ENCODE measurements around the gene ME2. TPM values are rescaled to one million over a fixed set of nuclear protein-coding genes. Genes with fewer than 3 reads are reported as not detected.
"Not testable (repeated sequence)": the region's sequence is repeated elsewhere in the genome, so short reads cannot be mapped to it uniquely, and the experiment has no call there.

Gene ME2
- total RNA-seq, 1 experiment from 2014 or later, result 62.4 TPM

- Histone ChIP-seq H3K9me3 (replicated peaks) (no peaks in the 10 kb centered on the region), H3K4me3 (no peak overlapping the region), H3K27ac (no peak overlapping the region), H3K27me3 (no peaks in the 10 kb centered on the region), H3K36me3 (no peaks in the 10 kb centered on the region), H3K4me1 (no peaks in the 10 kb centered on the region)
- DNase-seq, result no peak
Observed at GRCh38 chr18:50850307-50851065, 28.4 kb upstream of the ME2 start.

- no peaks in the 10 kb centered on the region for H3K4me1 ChIP-seq
- DNase-seq, result no peak
- no peaks in the 10 kb centered on the region for H3K36me3 ChIP-seq
- no peak overlapping the region for H3K4me3 ChIP-seq
- H3K9me3 ChIP-seq (replicated peaks), result no peaks in the 10 kb centered on the region
- no peaks in the 10 kb centered on the region for H3K27me3 ChIP-seq
- H3K27ac ChIP-seq, result no peak overlapping the region
Observed at GRCh38 chr18:50853863-50854271, 25.1 kb upstream of the ME2 start.

- H3K27me3 ChIP-seq, result no peaks in the 10 kb centered on the region
- H3K9me3 ChIP-seq (replicated peaks), result no peaks in the 10 kb centered on the region
- H3K36me3 ChIP-seq, result no peaks in the 10 kb centered on the region
- H3K4me3 ChIP-seq, result no peak overlapping the region
- DNase-seq, result no peak
- no peak overlapping the region for H3K27ac ChIP-seq
- H3K4me1 ChIP-seq, result no peaks in the 10 kb centered on the region
Observed at GRCh38 chr18:50855976-50856757, 22.8 kb upstream of the ME2 start.

GRCh38 chr18:50857166-50857565, 21.8 kb upstream of the ME2 start:
- not testable (repeated sequence) for H3K4me1 ChIP-seq; H3K36me3 ChIP-seq; H3K27me3 ChIP-seq; H3K27ac ChIP-seq; H3K4me3 ChIP-seq; DNase-seq; H3K9me3 ChIP-seq (replicated peaks)

- Histone ChIP-seq H3K36me3 (no peaks in the 10 kb centered on the region), H3K27ac (no peak overlapping the region), H3K9me3 (replicated peaks) (no peaks in the 10 kb centered on the region), H3K27me3 (no peaks in the 10 kb centered on the region), H3K4me1 (peaks cover under 1% of the 10 kb centered on the region; the same call in 1 of the 2 replicates), H3K4me3 (no peak overlapping the region)
- no peak for DNase-seq
Observed at GRCh38 chr18:50857694-50858093, 21.2 kb upstream of the ME2 start.

- DNase-seq, result no peak
- Histone ChIP-seq H3K27ac (no peak overlapping the region), H3K9me3 (replicated peaks) (no peaks in the 10 kb centered on the region), H3K27me3 (no peaks in the 10 kb centered on the region), H3K4me3 (no peak overlapping the region), H3K36me3 (no peaks in the 10 kb centered on the region), H3K4me1 (peaks cover 11% of the 10 kb centered on the region)
Observed at GRCh38 chr18:50859793-50860555, 18.9 kb upstream of the ME2 start.

DNA sequence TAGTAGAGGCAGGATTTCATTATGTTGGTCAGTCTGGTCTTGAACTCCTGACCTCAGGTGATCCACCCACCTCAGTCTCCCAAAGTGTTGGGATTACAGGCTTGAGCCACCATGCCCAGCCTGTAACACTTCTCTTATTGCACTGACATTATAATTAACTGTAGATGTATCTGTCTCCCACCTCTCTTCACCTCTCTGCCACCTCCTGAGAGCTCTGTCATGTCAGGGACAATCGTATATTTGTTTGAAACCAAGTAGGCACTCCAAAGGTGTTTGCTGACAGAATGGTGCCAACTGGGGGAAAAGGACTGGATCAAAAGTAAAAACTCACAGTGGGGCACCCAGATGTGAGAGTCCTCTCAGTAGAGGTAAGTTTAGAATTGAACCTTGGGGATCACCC, 17.3 kb upstream of the ME2 start:
- Histone ChIP-seq H3K27ac (no peak overlapping the region), H3K36me3 (no peaks in the 10 kb centered on the region), H3K4me3 (no peak overlapping the region), H3K9me3 (replicated peaks) (no peaks in the 10 kb centered on the region), H3K27me3 (no peaks in the 10 kb centered on the region), H3K4me1 (peaks cover 11% of the 10 kb centered on the region)
- no peak for DNase-seq

DNA sequence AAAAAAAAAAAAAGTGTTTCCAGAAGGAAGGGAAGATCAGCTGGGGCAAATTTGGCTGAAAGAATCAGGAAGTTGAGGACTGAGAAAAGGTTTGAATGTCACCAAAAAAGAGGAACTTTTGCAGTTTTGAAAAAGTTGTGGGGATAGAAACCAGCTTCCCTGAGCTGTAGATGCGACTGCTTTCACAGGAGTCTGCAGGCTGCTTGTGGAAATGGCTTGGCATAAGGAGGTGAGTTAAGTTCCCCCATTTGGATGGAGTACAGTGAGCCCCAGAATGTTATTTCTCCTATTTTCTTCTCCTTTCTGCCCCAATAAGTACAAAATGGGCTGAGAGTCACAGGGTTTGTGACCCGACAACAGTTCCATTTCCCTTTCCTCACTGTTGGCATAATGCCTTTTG, 16.5 kb upstream of the ME2 start:
- no peaks in the 10 kb centered on the region for H3K36me3 ChIP-seq
- H3K27me3 ChIP-seq, result no peaks in the 10 kb centered on the region
- peaks cover 11% of the 10 kb centered on the region for H3K4me1 ChIP-seq
- H3K9me3 ChIP-seq (replicated peaks), result no peaks in the 10 kb centered on the region
- no peak overlapping the region for H3K4me3 ChIP-seq
- H3K27ac ChIP-seq, result no peak overlapping the region
- no peak for DNase-seq

- H3K36me3 ChIP-seq, result no peaks in the 10 kb centered on the region
- H3K9me3 ChIP-seq (replicated peaks), result no peaks in the 10 kb centered on the region
- H3K4me1 ChIP-seq, result peaks cover 14% of the 10 kb centered on the region
- H3K27ac ChIP-seq, result no peak overlapping the region
- H3K4me3 ChIP-seq, result no peak overlapping the region
- no peak for DNase-seq
- H3K27me3 ChIP-seq, result no peaks in the 10 kb centered on the region
Observed at GRCh38 chr18:50863840-50864375, 15.0 kb upstream of the ME2 start.

- no peak for DNase-seq
- no peak overlapping the region for H3K4me3 ChIP-seq
- no peaks in the 10 kb centered on the region for H3K36me3 ChIP-seq
- no peaks in the 10 kb centered on the region for H3K9me3 ChIP-seq (replicated peaks)
- peaks cover 26% of the 10 kb centered on the region for H3K4me1 ChIP-seq
- H3K27ac ChIP-seq, result no peak overlapping the region
- no peaks in the 10 kb centered on the region for H3K27me3 ChIP-seq
Observed at GRCh38 chr18:50866765-50867164, 12.2 kb upstream of the ME2 start.

GRCh38 chr18:50869150-50869549, 9.8 kb upstream of the ME2 start:
- Histone ChIP-seq H3K27me3 (no peaks in the 10 kb centered on the region), H3K4me1 (peaks cover 15% of the 10 kb centered on the region), H3K9me3 (replicated peaks) (no peaks in the 10 kb centered on the region), H3K36me3 (no peaks in the 10 kb centered on the region), H3K27ac (no peak overlapping the region), H3K4me3 (no peak overlapping the region)
- no peak for DNase-seq

DNA sequence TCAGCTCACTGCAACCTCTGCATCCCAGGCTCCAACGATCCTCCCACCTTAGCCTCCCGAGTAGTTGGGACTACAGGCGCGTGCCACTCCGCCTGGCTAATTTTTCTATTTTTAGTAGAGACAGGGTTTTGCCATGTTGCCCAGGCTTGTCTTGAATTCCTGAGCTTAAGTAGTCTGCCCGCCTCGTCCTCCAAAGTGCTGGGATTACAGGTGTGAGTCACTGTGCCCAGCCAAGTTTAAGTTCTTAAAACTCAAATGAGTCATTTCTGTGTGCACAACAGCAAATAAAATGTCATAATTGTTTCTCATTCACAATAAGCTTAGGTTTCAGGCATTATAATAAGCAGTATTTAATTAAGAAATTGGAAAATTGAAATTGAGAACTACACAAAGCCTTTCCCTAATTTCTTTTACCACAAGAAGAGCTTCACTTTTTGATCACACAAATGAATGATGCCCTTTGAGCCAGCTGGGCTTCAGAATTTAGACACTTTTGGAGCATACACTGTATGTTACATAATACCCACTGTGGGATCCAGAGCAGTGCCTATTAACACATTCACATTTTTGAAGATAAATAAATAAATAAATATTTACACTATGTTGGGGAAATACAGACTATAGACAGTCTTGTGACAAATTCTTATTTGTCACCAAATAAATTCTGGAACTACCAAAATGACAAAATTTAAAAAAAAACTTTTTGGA, 8.6 kb upstream of the ME2 start:
- Histone ChIP-seq H3K9me3 (replicated peaks) (no peaks in the 10 kb centered on the region), H3K36me3 (no peaks in the 10 kb centered on the region), H3K4me3 (no peak overlapping the region), H3K27me3 (no peaks in the 10 kb centered on the region), H3K27ac (no peak overlapping the region), H3K4me1 (peaks cover 14% of the 10 kb centered on the region)
- DNase-seq, result peak; percentile 22 to 24

DNA sequence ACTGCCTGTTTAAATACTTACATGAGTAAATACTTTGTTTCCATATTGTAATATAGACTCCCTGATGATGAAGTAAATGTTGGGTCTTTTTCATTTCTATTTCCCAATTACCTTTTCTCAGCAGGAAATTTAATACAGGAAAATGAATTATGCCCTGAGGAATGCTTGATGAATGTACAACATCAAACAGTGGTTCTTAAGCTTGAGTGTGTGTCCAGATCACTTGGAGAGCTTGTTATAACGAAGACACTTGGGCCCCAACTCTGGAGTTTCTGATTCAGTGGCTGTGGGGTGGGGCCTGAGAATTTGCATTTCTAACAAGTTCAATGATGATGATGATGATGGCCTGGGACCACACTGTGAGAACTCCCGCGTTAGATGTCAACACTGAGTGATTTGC, 7.1 kb upstream of the ME2 start:
- H3K36me3 ChIP-seq, result no peaks in the 10 kb centered on the region
- no peak overlapping the region for H3K27ac ChIP-seq
- H3K27me3 ChIP-seq, result no peaks in the 10 kb centered on the region
- H3K4me3 ChIP-seq, result no peak overlapping the region
- no peaks in the 10 kb centered on the region for H3K9me3 ChIP-seq (replicated peaks)
- no peak for DNase-seq
- peaks cover 14% of the 10 kb centered on the region for H3K4me1 ChIP-seq

DNA sequence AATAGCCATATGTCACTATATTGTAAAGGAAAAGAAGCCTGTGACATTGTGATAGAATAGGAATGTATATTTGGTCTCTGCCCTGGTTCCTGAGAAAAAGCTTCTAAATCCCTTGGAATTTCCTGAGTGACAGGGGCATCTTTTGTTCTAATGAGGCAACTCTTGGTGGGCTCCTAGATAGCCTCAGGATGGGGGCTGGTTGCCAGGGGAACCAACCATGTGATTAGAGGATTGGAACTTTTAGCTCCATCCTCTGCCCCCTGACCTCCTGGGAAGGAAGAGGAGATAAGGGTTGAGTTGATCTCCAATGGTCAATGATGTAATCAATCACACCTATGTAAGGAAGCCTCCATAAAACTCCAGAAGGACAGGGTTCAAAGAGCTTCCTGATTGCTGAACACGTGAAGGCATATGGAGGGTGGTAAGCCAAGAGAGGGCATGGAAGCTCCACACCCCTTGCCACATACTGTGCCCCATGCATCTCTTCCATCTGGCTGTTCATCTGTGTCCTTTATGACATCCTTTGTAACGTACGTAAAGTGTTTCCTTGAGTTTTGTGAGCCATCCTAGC, 2.9 kb upstream of the ME2 start:
- no peak for DNase-seq
- no peaks in the 10 kb centered on the region for H3K9me3 ChIP-seq (replicated peaks)

More for the DNA sequence above, 2.9 kb upstream of the ME2 start:
- Histone ChIP-seq H3K27ac (no peak overlapping the region), H3K4me1 (peaks cover 5% of the 10 kb centered on the region; the same call in 1 of the 2 replicates), H3K27me3 (no peaks in the 10 kb centered on the region), H3K36me3 (no peaks in the 10 kb centered on the region), H3K4me3 (no peak overlapping the region)
